Heart left ventricle (tissue), 16 donors: Measurements from ENCODE around the gene MYOZ2. TPM values are rescaled to one million over a fixed set of nuclear protein-coding genes. Genes with fewer than 3 reads are reported as not detected.

Experiments
- ATAC-seq, 4 donors: fragments of 200-7000 bp; cut with Tn5 transposase; one replicate each; pipeline ENCODE4 v1.9.1; 2020 to 2022; ENCODE audit warnings: moderate library complexity in 4 of 4, mild to moderate bottlenecking in 3 of 4, moderate number of reproducible peaks in 1 of 4
- DNase-seq, 5 donors: peaks; one replicate each; pipeline ENCODE4 v3.0.0-alpha.2; 2020
- H3K27ac ChIP-seq, 12 donors: fragments of 200-600 bp; sonication (generic) in 4 of 12; one replicate each; pipeline versions ENCODE4 v1.5.0 to v1.8.0; 2016 to 2022; ENCODE audit warnings: mild to moderate bottlenecking in 2 of 12
- H3K27me3 ChIP-seq, 9 donors: fragments of 200-600 bp; sonication (generic) in 2 of 9; one replicate each; pipeline versions ENCODE4 v1.5.1 to v1.8.0; 2016 to 2022; ENCODE audit warnings: mild to moderate bottlenecking in 3 of 9
- H3K36me3 ChIP-seq, 9 donors: fragments of 200-600 bp; sonication (generic) in 2 of 9; one replicate each; pipeline versions ENCODE4 v1.5.0 to v1.8.0; 2018 to 2022; ENCODE audit warnings: mild to moderate bottlenecking in 2 of 9
- H3K4me1 ChIP-seq, 12 donors: fragments of 200-600 bp; sonication (generic) in 4 of 12; one replicate each; pipeline versions ENCODE4 v1.5.0 to v1.8.0; 2016 to 2022; ENCODE audit warnings: mild to moderate bottlenecking in 3 of 12
- H3K4me3 ChIP-seq, 12 donors: fragments of 200-600 bp; sonication (generic) in 4 of 12; one replicate each; pipeline versions ENCODE4 v1.5.0 to v1.8.0; 2017 to 2022; ENCODE audit warnings: mild to moderate bottlenecking in 9 of 12, moderate library complexity in 4 of 12
- H3K9me3 ChIP-seq, 12 donors: fragments of 200-600 bp; sonication (generic) in 4 of 12; one replicate each; pipeline versions ENCODE4 v1.5.0 to v1.8.0; 2016 to 2022; ENCODE audit warnings: mild to moderate bottlenecking in 1 of 12
- CTCF ChIP-seq, 12 donors: fragments of 200-600 bp; sonication (generic) in 4 of 12; IDR thresholded peaks; one replicate each; pipeline versions ENCODE4 v1.5.0 to v1.8.0; 2018 to 2022; ENCODE audit warnings: antibody characterized with exemption in 12 of 12, mild to moderate bottlenecking in 5 of 12
- POLR2A ChIP-seq, 2 donors: fragments of 450-650 bp; IDR thresholded peaks; one replicate each; pipeline ENCODE4 v1.6.1; 2017; ENCODE audit warnings: antibody characterized with exemption in 2 of 2, mild to moderate bottlenecking in 2 of 2, moderate library complexity in 2 of 2
- WGBS, 4 donors: extraction: QIAGEN DNeasy Blood & Tissue Kit in 2 of 4; methylation state at CpG; one replicate each; pipeline versions ENCODE4 v1.1.5 to v1.1.7; 2013 to 2018; 5-methylcytosine and 5-hydroxymethylcytosine counted together
- intact Hi-C, 10 donors: fragments of 100-400 bp; cut with DNase I; formaldehyde crosslinking; loops; one replicate each; pipeline versions ENCODE4 v1.11.1 to v1.14.2; 2022
- polyA plus RNA-seq, 2 donors: library from polyadenylated mRNA; stranded (reverse); fragments of 200-250 nt; gene quantifications; one replicate each; pipeline ENCODE4 v1.2.3, GENCODE V29; 2013
- total RNA-seq, 9 donors: library from RNA; depleted of rRNA in 2 of 9; stranded (reverse); fragments of >200 nt in 2 of 9; fragmentation: NEBNext Ultra II Directional in 3 of 9; extraction: Animal tissue kit (Norgen Biotek cat#: 25700) in 3 of 9; gene quantifications; one replicate each; pipeline versions ENCODE4 v1.1.0 to v1.2.4, GENCODE V29; 2016 to 2023
- donor health status: ischemic (EF 13 %, LVEDD 7.1; RV severe dilation, severe dysfunction).
- donor health status: healthy with polysubstance abuse.
- donor health status: DM: no; HTN: yes; CAD: no.
- donor health status: DM: no; HTN: no; CAD: no.
- donor health status: ischemic (EF 25% LVEDD 6.9; RV normal size, moderate dysfunction).
- donor health status: ischemic (EF 25% LVEDD 5.7; RV mildly dilated, moderate dysfunction).
- donor health status: healthy.
- donor health status: DM: yes; HTN: yes; CAD: no.
- donor health status: ischemic (EF 35%, LVEDD 5.7; RV mildly dilated, moderate dysfunction).
- donor health status: nonischemic (EF 11% LVEDD 7.7; RV severe dilation, severe dysfunction).
- donor health status: DM: yes; HTN: yes; CAD: no.
- donor health status: PGD.
- donor health status: ischemic (EF 29% LVEDD 5.4; RV normal size, mild dysfunction).
- donor health status: nonischemic (EF 23%, LVEDD 6.1; RV moderate dilation, normal function).

The MYOZ2 gene
- total and polyA plus RNA-seq, 11 donors = 466 to 1,072 (median 872) TPM

- TF ChIP-seq CTCF (IDR thresholded peaks at IDR 0.05) (no peak), POLR2A (IDR thresholded peaks at IDR 0.05) (no peak)
- WGBS, 4 donors = 0 to 90% (median 40%) methylated on average over 1 of the region's 1 CpG
- no peaks in the 10 kb centered on the region for H3K9me3 ChIP-seq
- no peaks in the 10 kb centered on the region for H3K36me3 ChIP-seq
- H3K27ac ChIP-seq = peak overlapping the region in 1 of 12 donors; percentile 39
- peaks cover 0 to 62% (median 39%) of the 10 kb centered on the region in 12 donors for H3K4me1 ChIP-seq
- intact Hi-C loops = no loop called here
- DNase-seq (no peak), ATAC-seq (no peak)
- H3K4me3 ChIP-seq = no peak overlapping the region
- H3K27me3 ChIP-seq = no peaks in the 10 kb centered on the region
Observed at GRCh38 chr4:119100655-119101054, 35.0 kb upstream of the MYOZ2 start.

GRCh38 chr4:119103263-119103662 is 32.4 kb upstream of the MYOZ2 start:
- ATAC-seq (peak; percentile 27 to 90 (median 83)), DNase-seq (peak in 2 of 5 donors; percentile 33 to 35)
- peaks cover 2 to 67% (median 44%) of the 10 kb centered on the region in 12 donors for H3K4me1 ChIP-seq
- WGBS, 4 donors = 21 to 71% (median 61%) methylated on average over 2 of the region's 2 CpGs
- peak overlapping the region in 9 of 12 donors; percentile 23 to 76 (median 58) for H3K27ac ChIP-seq
- no peak overlapping the region for H3K4me3 ChIP-seq
- TF ChIP-seq CTCF (IDR thresholded peaks at IDR 0.05) (no peak), POLR2A (IDR thresholded peaks at IDR 0.05) (peak in 1 of 2 donors; percentile 17)
- intact Hi-C loops = no loop called here
- H3K27me3 ChIP-seq = no peaks in the 10 kb centered on the region
- no peaks in the 10 kb centered on the region for H3K9me3 ChIP-seq
- H3K36me3 ChIP-seq = no peaks in the 10 kb centered on the region

- WGBS, 4 donors = 42 to 68% (median 56%) methylated on average over 4 of the region's 4 CpGs
- Histone ChIP-seq H3K9me3 (no peaks in the 10 kb centered on the region), H3K27ac (peak overlapping the region in 8 of 12 donors; percentile 14 to 76 (median 58)), H3K27me3 (no peaks in the 10 kb centered on the region), H3K36me3 (no peaks in the 10 kb centered on the region), H3K4me1 (peaks cover 2 to 57% (median 32%) of the 10 kb centered on the region in 12 donors), H3K4me3 (no peak overlapping the region)
- TF ChIP-seq POLR2A (IDR thresholded peaks at IDR 0.05) (no peak), CTCF (IDR thresholded peaks at IDR 0.05) (no peak)
- DNase-seq (no peak), ATAC-seq (peak in 2 of 4 donors; percentile 21 to 44)
- intact Hi-C loops = no loop called here
Observed at GRCh38 chr4:119104644-119105273, 30.9 kb upstream of the MYOZ2 start.

- no peaks in the 10 kb centered on the region for H3K9me3 ChIP-seq
- H3K36me3 ChIP-seq = no peaks in the 10 kb centered on the region
- WGBS, 4 donors = 92 to 98% (median 97%) methylated on average over 1 of the region's 1 CpG
- DNase-seq (no peak), ATAC-seq (no peak)
- no peaks in the 10 kb centered on the region for H3K27me3 ChIP-seq
- TF ChIP-seq POLR2A (IDR thresholded peaks at IDR 0.05) (no peak), CTCF (IDR thresholded peaks at IDR 0.05) (no peak)
- intact Hi-C loops = no loop called here
- no peak overlapping the region for H3K4me3 ChIP-seq
- peak overlapping the region in 9 of 12 donors; percentile 10 to 76 (median 54) for H3K27ac ChIP-seq
- peaks cover 2 to 55% (median 30%) of the 10 kb centered on the region in 12 donors for H3K4me1 ChIP-seq
Observed at GRCh38 chr4:119105605-119106004, 30.0 kb upstream of the MYOZ2 start.
